NT2/D1 (cell line): ENCODE measurements around the gene TMEM69.

ENCODE experiments used
- YY1 ChIP-seq: IDR thresholded peaks from 2 replicates; pipeline ENCODE4 v1.6.1; 2011; ENCODE audit not compliant: insufficient read length, insufficient read depth
- ZNF274 ChIP-seq: IDR thresholded peaks from 2 replicates; pipeline ENCODE4 v1.6.1; 2011; ENCODE audit warnings: mild to moderate bottlenecking, low read depth, low read length

DNA sequence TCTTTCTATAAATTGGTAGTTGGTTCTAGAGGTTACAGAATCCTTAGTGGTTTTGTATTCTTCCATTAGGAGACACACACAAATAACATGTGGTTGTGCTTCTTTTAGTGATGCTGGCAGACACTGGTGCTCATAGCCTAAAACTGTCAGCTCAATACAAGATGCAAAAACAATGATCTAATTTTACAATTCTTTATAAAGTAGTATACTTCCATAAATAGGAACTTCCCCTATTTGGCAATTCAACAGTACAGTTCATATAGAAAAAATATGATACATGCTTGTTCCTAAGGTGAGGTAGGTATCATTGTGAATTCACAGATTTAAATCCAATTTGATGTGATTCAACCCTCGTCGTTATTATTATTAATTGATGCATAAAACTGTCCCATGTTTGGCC, 43.3 kb upstream of the TMEM69 start:
- TF ChIP-seq ZNF274 (no peak), YY1 (no peak)
